Psoas muscle (tissue), 8 donors: ENCODE data around the gene TKFC. TPM values are rescaled to one million over a fixed set of nuclear protein-coding genes. Genes with fewer than 3 reads are reported as not detected.

ENCODE experiments used
- ATAC-seq, 4 donors: fragments of 200-7000 bp; cut with Tn5 transposase; one replicate each; pipeline ENCODE4 v1.9.1; 2020; ENCODE audit warnings: moderate library complexity in 3 of 4, mild to moderate bottlenecking in 2 of 4
- DNase-seq, 2 donors: peaks; one replicate each; pipeline ENCODE4 v3.0.0-alpha.2; 2020
- H3K27ac ChIP-seq: fragments of 200-600 bp; one replicate; pipeline ENCODE4 v1.8.0; 2022
- H3K27me3 ChIP-seq, 3 donors: fragments of 200-600 bp in 1 of 3; one replicate each; pipeline versions ENCODE4 v1.6.1 to v1.8.0; 2013 to 2022; ENCODE audit warnings: low read length in 2 of 3, mild to moderate bottlenecking in 2 of 3, moderate library complexity in 1 of 3; ENCODE audit not compliant: insufficient read depth in 3 of 3
- H3K36me3 ChIP-seq, 2 donors: fragments of 200-600 bp in 1 of 2; one replicate each; pipeline versions ENCODE4 v1.6.1 to v1.8.0; 2013 to 2022; ENCODE audit warnings: low read depth in 1 of 2, mild to moderate bottlenecking in 1 of 2, moderate library complexity in 1 of 2; ENCODE audit not compliant: insufficient read depth in 1 of 2
- H3K4me1 ChIP-seq: fragments of 200-600 bp; one replicate; pipeline ENCODE4 v1.8.0; 2022
- H3K4me3 ChIP-seq: fragments of 200-600 bp; one replicate; pipeline ENCODE4 v1.8.0; 2022; ENCODE audit warnings: mild to moderate bottlenecking
- H3K9me3 ChIP-seq: fragments of 200-600 bp; one replicate; pipeline ENCODE4 v1.8.0; 2022
- WGBS, 3 donors: extraction: QIAGEN DNeasy Blood & Tissue Kit; methylation state at CpG; one replicate each; pipeline versions ENCODE4 v1.1.6 to v1.1.7; 2013; 5-methylcytosine and 5-hydroxymethylcytosine counted together
- intact Hi-C, 2 donors: fragments of 100-400 bp; cut with DNase I; formaldehyde crosslinking; loops; one replicate each; pipeline versions ENCODE4 v1.11.0 to v1.14.2; 2022
- polyA plus RNA-seq, 3 donors: library from polyadenylated mRNA; stranded (reverse); fragments of 200-250 nt; gene quantifications; one replicate each; pipeline ENCODE4 v1.2.3, GENCODE V29; 2013
- total RNA-seq, 4 donors: library from RNA; stranded (reverse); fragmentation: NEBNext Ultra II Directional in 2 of 4; extraction: Animal tissue kit (Norgen Biotek cat#: 25700) in 2 of 4; gene quantifications; one replicate each; pipeline versions ENCODE4 v1.2.1 to v1.2.4, GENCODE V29; 2021 to 2023
- TF ChIP-seq, protein P1 (sequence below): fragments of 200-600 bp; IDR thresholded peaks from one replicate; pipeline ENCODE4 v1.8.0; 2022; ENCODE audit warnings: antibody characterized with exemption
- donor health status: healthy with polysubstance abuse.
- donor health status: DM: no; HTN: no; CAD: no; lungs with moderate emphysema.
- donor health status: Bipolar disorder and iron deficiency.
- donor health status: healthy.
- donor health status: DM: yes; HTN: yes; CAD: no.
- donor health status: DM: no; HTN: no; CAD: no.
- donor health status: DM: no; HTN: no; CAD: no.
- donor health status: DM: yes; HTN: yes; CAD: no.

The TKFC gene
- total and polyA plus RNA-seq, 7 donors, result 7.2 to 30.4 (median 13.4) TPM

DNA sequence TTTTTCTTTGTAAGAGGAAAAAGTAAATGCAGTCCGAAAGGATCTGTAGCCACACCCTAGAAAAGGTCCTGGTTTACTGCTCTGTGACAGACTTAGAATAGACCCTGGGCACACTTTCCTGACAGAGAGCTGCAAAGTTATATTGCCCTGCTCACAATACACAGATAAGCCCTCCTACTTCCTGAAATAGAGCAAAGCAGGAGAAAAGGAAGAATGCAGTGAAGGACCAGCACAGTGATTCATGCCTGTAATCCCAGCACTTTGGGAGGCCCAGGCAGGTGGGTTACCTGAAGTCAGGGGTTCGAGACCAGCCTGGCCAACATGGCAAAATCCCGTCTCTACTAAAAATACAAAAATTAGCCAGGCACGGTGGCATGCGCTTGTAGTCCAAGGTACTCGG, 26.5 kb downstream of the TKFC start:
- intact Hi-C loops, result no loop called here
- H3K36me3 ChIP-seq, result peaks cover 0 to 22% of the 10 kb centered on the region in 2 donors
- no peaks in the 10 kb centered on the region for H3K27me3 ChIP-seq
- H3K4me1 ChIP-seq, result peaks cover 22% of the 10 kb centered on the region
- no peak for ATAC-seq
- TF ChIP-seq, protein P1, sequence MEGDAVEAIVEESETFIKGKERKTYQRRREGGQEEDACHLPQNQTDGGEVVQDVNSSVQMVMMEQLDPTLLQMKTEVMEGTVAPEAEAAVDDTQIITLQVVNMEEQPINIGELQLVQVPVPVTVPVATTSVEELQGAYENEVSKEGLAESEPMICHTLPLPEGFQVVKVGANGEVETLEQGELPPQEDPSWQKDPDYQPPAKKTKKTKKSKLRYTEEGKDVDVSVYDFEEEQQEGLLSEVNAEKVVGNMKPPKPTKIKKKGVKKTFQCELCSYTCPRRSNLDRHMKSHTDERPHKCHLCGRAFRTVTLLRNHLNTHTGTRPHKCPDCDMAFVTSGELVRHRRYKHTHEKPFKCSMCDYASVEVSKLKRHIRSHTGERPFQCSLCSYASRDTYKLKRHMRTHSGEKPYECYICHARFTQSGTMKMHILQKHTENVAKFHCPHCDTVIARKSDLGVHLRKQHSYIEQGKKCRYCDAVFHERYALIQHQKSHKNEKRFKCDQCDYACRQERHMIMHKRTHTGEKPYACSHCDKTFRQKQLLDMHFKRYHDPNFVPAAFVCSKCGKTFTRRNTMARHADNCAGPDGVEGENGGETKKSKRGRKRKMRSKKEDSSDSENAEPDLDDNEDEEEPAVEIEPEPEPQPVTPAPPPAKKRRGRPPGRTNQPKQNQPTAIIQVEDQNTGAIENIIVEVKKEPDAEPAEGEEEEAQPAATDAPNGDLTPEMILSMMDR, result no peak
- no peak overlapping the region for H3K4me3 ChIP-seq
- peak overlapping the region; percentile 99 for H3K27ac ChIP-seq
- no peak for DNase-seq
- WGBS, 3 donors, result 83 to 86% (median 85%) methylated on average over 6 of the region's 6 CpGs
- no peaks in the 10 kb centered on the region for H3K9me3 ChIP-seq

DNA sequence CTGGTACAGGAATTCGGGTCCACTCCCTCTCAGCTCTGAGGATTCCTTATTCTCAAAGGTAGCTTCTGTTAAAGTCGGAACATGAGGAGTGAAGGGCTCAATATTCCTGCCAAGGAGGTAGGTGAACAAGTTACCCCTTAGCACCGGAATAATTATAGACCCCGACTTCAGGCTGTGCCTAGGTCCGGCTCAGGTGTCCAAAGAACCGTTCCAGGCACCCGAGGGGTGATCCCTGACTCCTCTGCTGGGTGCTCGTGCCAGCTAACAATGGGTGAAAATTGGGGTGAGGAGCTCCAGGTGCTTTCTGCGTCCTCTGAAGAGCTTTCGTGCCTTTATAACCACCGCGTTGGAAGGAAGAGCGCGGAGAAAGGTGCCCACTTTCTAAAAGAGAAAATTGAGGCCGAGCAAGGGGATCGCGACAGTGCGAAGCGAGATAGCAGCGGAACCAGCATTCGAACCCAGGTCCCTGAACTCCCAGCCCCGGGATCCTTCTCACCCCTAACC, 28.3 kb downstream of the TKFC start:
- ATAC-seq, result peak; percentile 3 to 31 (median 4)
- Histone ChIP-seq H3K36me3 (peaks cover 0 to 33% of the 10 kb centered on the region in 2 donors), H3K9me3 (no peaks in the 10 kb centered on the region), H3K27me3 (no peaks in the 10 kb centered on the region), H3K4me3 (peak overlapping the region; percentile 83), H3K4me1 (peaks cover 22% of the 10 kb centered on the region), H3K27ac (peak overlapping the region; percentile 99)
- 2 to 3% (median 3%) methylated on average over 22 of the region's 22 CpGs for WGBS, 3 donors
- TF ChIP-seq, protein P1, result no peak
- DNase-seq, result no peak
- intact Hi-C loops, result no loop called here

DNA sequence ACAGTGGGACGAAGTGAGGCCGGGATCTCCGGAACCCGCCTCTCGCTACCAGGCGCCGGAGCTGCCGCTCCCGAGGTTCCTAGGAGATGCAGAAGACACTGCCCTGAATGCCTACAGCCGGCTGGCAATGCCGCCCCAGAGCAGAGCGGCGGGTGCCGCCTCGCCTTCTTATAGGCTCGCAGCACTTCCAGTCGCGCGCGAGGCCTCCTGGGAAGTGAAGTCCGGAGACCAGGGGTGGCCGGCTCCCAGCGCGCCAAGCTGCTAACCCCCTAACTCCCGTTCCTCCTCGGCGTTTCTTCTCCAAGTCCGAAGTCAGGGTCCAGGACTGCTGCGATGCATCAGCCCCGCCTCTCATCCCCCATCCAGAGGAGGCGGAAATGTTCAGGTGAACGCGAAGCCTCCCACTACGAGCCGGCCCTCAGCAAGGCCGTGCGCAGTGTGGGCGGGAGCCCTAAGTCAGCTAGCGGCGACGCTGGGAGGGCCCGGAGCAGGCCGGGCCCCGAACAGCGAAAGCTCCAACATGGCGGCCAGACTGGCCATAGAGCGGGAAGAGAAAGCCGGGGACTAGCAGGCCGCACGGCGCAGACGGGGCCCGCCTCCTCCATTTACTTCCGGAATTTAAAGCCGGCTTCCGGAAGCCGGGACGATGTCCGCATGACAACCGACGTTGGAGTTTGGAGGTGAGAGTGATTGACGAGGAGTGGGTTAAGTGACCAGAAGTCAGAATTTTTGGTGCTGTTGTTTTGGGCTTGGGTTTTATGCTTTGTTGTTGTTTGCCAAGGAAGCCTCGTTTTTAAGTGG, 28.9 kb downstream of the TKFC start, which contains the start of the genes CYB561A3 and TMEM138:
Gene CYB561A3 (minus strand): TSS at position 142 of the 801 bp plus-strand sequence. CDS start 5,169 bp downstream, outside the sequence.
Gene TMEM138 (plus strand): TSS at position 634 of the 801 bp plus-strand sequence. CDS start 2,017 bp downstream, outside the sequence.
- TF ChIP-seq, protein P1, result no peak
- peaks cover 22% of the 10 kb centered on the region for H3K4me1 ChIP-seq
- intact Hi-C loops, result no loop called here
- 0% methylated on average over 49 to 63 of the region's 63 CpGs for WGBS, 3 donors
- H3K9me3 ChIP-seq, result no peaks in the 10 kb centered on the region
- peaks cover 5 to 35% of the 10 kb centered on the region in 2 donors for H3K36me3 ChIP-seq
- ATAC-seq (peak; percentile 87 to 92 (median 90)), DNase-seq (peak; percentile 90 to 95)
- H3K27ac ChIP-seq, result peak within 1 kb of the TSS; percentile 99
- no peaks in the 10 kb centered on the region for H3K27me3 ChIP-seq
- peak within 1 kb of the TSS; percentile 83 for H3K4me3 ChIP-seq

DNA sequence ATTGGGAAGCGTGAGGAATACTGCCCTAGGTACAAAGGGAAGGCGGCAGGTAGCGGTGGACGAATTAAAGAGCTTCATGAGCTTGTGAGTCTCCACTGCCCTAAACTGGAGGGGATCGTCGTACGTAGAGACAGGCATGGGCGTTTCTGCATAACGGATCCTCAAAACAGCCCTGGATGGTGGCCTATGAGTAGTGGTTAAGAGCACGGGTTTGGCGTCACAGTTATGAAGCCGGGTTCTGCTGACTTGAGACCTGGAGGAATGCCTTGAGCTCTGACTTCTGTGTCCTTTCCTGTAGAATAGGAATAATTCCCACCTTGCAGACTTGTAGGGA, 29.5 kb downstream of the TKFC start:
- ATAC-seq (peak in 3 of 4 donors; percentile 14 to 19 (median 16)), DNase-seq (no peak)
- intact Hi-C loops, result no loop called here
- WGBS, 3 donors, result 0 to 1% (median 0%) methylated on average over 12 of the region's 12 CpGs
- TF ChIP-seq, protein P1, result no peak
- no peaks in the 10 kb centered on the region for H3K9me3 ChIP-seq
- peak overlapping the region; percentile 83 for H3K4me3 ChIP-seq
- peak overlapping the region; percentile 99 for H3K27ac ChIP-seq
- H3K36me3 ChIP-seq, result peaks cover 10 to 40% of the 10 kb centered on the region in 2 donors
- no peaks in the 10 kb centered on the region for H3K27me3 ChIP-seq
- peaks cover 22% of the 10 kb centered on the region for H3K4me1 ChIP-seq
